OCI-LY1 (cell line): ENCODE results near the gene C1QTNF9.

Source experiments
- CTCF ChIP-seq: fragments of 200-600 bp; sonication (generic), shearing (Covaris generic); IDR thresholded peaks from 2 replicates; pipeline ENCODE4 v1.5.1; 2017; ENCODE audit warnings: mild to moderate bottlenecking, antibody characterized with exemption, low read length, moderate library complexity, mixed read lengths
- EZH2 ChIP-seq: fragments of 200-600 bp; sonication (generic), shearing (Covaris generic); IDR thresholded peaks from 2 replicates; pipeline ENCODE4 v1.8.0; 2017; ENCODE audit warnings: borderline replicate concordance, mixed run types, mild to moderate bottlenecking, antibody characterized with exemption, low read length, moderate library complexity, mixed read lengths

DNA sequence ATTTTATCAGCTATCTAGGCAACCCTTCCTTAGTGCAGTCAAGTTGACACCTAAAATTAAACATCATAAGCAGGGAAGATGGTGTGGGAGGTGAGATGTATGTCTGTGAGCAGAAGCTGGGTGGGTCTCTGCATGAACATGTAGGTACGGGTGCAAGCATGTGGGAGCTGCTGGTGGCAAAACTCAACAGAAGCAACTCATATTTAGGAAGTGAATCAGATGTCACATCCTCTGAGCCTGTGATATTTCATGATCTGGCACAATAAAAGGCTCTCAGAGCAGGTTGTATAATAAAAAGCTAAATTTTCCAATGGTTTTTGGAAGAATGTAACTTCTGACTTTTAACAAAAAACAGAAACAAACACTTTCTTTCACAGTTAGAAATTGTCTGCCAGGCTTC lies 44.4 kb downstream of the C1QTNF9 start:
- no peak for TF ChIP-seq CTCF
- no peak for TF ChIP-seq EZH2
